Upper lobe of left lung (tissue), 6 donors: ENCODE measurements around the gene FBXL17. TPM values are rescaled to one million over a fixed set of nuclear protein-coding genes. Genes with fewer than 3 reads are reported as not detected.

Experiments used
- ATAC-seq, 2 donors: fragments of 200-7000 bp; cut with Tn5 transposase; one replicate each; pipeline ENCODE4 v1.9.1; 2022; ENCODE audit warnings: mild to moderate bottlenecking in 2 of 2, moderate library complexity in 2 of 2; ENCODE audit not compliant: low FRiP score in 2 of 2
- DNase-seq, 2 donors: peaks; one replicate each; pipeline ENCODE4 v3.0.0-alpha.2; 2019 to 2020
- H3K27ac ChIP-seq, 4 donors: fragments of 200-600 bp; sonication (generic); one replicate each; pipeline ENCODE4 v1.5.1; 2016 to 2019
- H3K27me3 ChIP-seq, 4 donors: fragments of 200-600 bp; sonication (generic); one replicate each; pipeline ENCODE4 v1.5.1; 2017 to 2019
- H3K36me3 ChIP-seq, 4 donors: fragments of 200-600 bp; sonication (generic); one replicate each; pipeline ENCODE4 v1.5.1; 2016 to 2019
- H3K4me1 ChIP-seq, 4 donors: fragments of 200-600 bp; sonication (generic); one replicate each; pipeline ENCODE4 v1.5.1; 2018 to 2019
- H3K4me3 ChIP-seq, 4 donors: fragments of 200-600 bp; sonication (generic); one replicate each; pipeline ENCODE4 v1.5.1; 2017 to 2019; ENCODE audit warnings: mild to moderate bottlenecking in 2 of 4, moderate library complexity in 1 of 4
- H3K9me3 ChIP-seq, 4 donors: fragments of 200-600 bp; sonication (generic); one replicate each; pipeline ENCODE4 v1.5.1; 2018 to 2019
- EP300 ChIP-seq, 4 donors: sonication (generic); formaldehyde crosslinking; IDR thresholded peaks; one replicate each; pipeline ENCODE4 v1.5.1; 2017; ENCODE audit warnings: antibody characterized with exemption in 4 of 4, control low read depth in 2 of 4
- POLR2A ChIP-seq, 4 donors: fragments of 450-650 bp; IDR thresholded peaks; one replicate each; pipeline ENCODE4 v1.5.1; 2016 to 2017; ENCODE audit warnings: antibody characterized with exemption in 4 of 4, mild to moderate bottlenecking in 2 of 4
- POLR2AphosphoS5 ChIP-seq, 2 donors: sonication (generic); formaldehyde crosslinking; IDR thresholded peaks; one replicate each; pipeline ENCODE4 v1.5.1; 2017; ENCODE audit warnings: antibody characterized with exemption in 2 of 2
- WGBS, 2 donors: methylation state at CpG; one replicate each; pipeline ENCODE4 v1.1.5; 2017 to 2018; 5-methylcytosine and 5-hydroxymethylcytosine counted together
- total RNA-seq, 6 donors: library from RNA; depleted of rRNA in 4 of 6; stranded (reverse); fragments of >200 nt in 4 of 6; gene quantifications; one replicate each; pipeline versions ENCODE4 v1.1.0 to v1.2.1, GENCODE V29; 2016 to 2021
- TF ChIP-seq, protein P1 (sequence below), 6 experiments: fragments of 450-650 bp in 4 of 6; fragments of 200-600 bp in 2 of 6; sonication (generic) in 2 of 6; IDR thresholded peaks; one replicate each; pipeline ENCODE4 v1.5.1; 2016 to 2019; ENCODE audit warnings: antibody characterized with exemption in 6 of 6
- donor health status: DM: no; HTN: no; CAD: no; lungs with moderate emphysema.
- donor health status: DM: no; HTN: yes; CAD: no; lungs with severe emphysema.

FBXL17 gene
- total RNA-seq, 6 donors from 2014 or later: 10.0 to 47.1 (median 16.9) TPM

GRCh38 chr5:107830750-107831149, 551.1 kb downstream of the FBXL17 start:
- no peak for DNase-seq
- 79 to 88% methylated on average over 6 of the region's 6 CpGs for WGBS, 2 donors
- H3K27ac ChIP-seq: no peak overlapping the region
- H3K27me3 ChIP-seq: no peaks in the 10 kb centered on the region
- no peak for ATAC-seq
- no peaks in the 10 kb centered on the region for H3K36me3 ChIP-seq
- no peaks in the 10 kb centered on the region for H3K4me1 ChIP-seq
- H3K4me3 ChIP-seq: no peak overlapping the region
- H3K9me3 ChIP-seq: no peaks in the 10 kb centered on the region
- TF ChIP-seq, protein P1, sequence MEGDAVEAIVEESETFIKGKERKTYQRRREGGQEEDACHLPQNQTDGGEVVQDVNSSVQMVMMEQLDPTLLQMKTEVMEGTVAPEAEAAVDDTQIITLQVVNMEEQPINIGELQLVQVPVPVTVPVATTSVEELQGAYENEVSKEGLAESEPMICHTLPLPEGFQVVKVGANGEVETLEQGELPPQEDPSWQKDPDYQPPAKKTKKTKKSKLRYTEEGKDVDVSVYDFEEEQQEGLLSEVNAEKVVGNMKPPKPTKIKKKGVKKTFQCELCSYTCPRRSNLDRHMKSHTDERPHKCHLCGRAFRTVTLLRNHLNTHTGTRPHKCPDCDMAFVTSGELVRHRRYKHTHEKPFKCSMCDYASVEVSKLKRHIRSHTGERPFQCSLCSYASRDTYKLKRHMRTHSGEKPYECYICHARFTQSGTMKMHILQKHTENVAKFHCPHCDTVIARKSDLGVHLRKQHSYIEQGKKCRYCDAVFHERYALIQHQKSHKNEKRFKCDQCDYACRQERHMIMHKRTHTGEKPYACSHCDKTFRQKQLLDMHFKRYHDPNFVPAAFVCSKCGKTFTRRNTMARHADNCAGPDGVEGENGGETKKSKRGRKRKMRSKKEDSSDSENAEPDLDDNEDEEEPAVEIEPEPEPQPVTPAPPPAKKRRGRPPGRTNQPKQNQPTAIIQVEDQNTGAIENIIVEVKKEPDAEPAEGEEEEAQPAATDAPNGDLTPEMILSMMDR (IDR thresholded peaks at IDR 0.05): no peak
- no peak for TF ChIP-seq POLR2A (IDR thresholded peaks at IDR 0.05)
- no peak for TF ChIP-seq EP300 (IDR thresholded peaks at IDR 0.05)
- no peak for TF ChIP-seq POLR2AphosphoS5 (IDR thresholded peaks at IDR 0.05)

DNA sequence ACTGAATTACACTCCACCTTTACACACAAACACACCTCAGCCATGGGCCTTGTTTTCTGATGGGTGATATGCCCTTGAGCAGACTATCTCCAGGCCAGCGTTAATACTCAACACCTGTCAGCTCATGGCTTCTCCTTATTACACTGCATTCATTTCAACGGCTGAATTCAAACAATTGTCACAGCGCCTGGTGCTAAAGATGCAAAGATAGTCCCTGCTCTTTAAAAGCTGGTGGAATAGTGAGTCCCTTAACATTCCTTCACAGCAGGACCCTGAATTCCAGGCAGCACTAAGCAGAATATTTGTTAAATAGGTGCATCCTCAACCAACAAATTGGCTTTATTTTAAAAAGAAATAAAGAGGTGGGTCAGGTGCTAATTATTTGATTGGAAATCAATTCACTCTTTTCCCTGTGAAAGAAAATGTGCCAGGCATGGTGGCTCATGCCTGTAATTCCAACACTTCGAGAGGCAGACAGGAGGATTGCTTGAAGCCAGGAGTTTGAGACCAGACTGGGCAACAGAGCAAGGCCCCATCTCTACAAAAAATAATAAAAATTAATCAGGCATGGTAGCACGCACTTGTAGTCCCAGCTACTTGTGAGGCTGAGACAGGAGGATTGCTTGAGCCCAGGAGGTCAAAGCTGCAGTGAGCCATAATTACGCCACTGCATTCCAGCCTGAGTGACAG, 555.4 kb downstream of the FBXL17 start:
- WGBS, 2 donors: 65 to 79% methylated on average over 6 of the region's 6 CpGs
- Histone ChIP-seq H3K9me3 (no peaks in the 10 kb centered on the region), H3K4me1 (no peaks in the 10 kb centered on the region), H3K27me3 (no peaks in the 10 kb centered on the region), H3K4me3 (no peak overlapping the region), H3K36me3 (no peaks in the 10 kb centered on the region), H3K27ac (no peak overlapping the region)
- DNase-seq: no peak
- ATAC-seq: no peak
- TF ChIP-seq POLR2AphosphoS5 (IDR thresholded peaks at IDR 0.05) (no peak), EP300 (IDR thresholded peaks at IDR 0.05) (no peak), POLR2A (IDR thresholded peaks at IDR 0.05) (no peak)
- TF ChIP-seq, protein P1 (IDR thresholded peaks at IDR 0.05): no peak

GRCh38 chr5:107824821-107825220, 557.1 kb downstream of the FBXL17 start:
- Histone ChIP-seq H3K4me1 (no peaks in the 10 kb centered on the region), H3K27me3 (no peaks in the 10 kb centered on the region), H3K9me3 (no peaks in the 10 kb centered on the region), H3K4me3 (no peak overlapping the region), H3K36me3 (no peaks in the 10 kb centered on the region), H3K27ac (no peak overlapping the region)
- ATAC-seq: no peak
- WGBS, 2 donors: 89 to 97% methylated on average over 1 of the region's 1 CpG
- TF ChIP-seq EP300 (IDR thresholded peaks at IDR 0.05): no peak
- no peak for DNase-seq

GRCh38 chr5:107821288-107821687, 560.6 kb downstream of the FBXL17 start:
- H3K9me3 ChIP-seq: no peaks in the 10 kb centered on the region
- ATAC-seq (no peak), DNase-seq (no peak)
- no peaks in the 10 kb centered on the region for H3K27me3 ChIP-seq
- TF ChIP-seq POLR2A (IDR thresholded peaks at IDR 0.05) (no peak), EP300 (IDR thresholded peaks at IDR 0.05) (no peak), POLR2AphosphoS5 (IDR thresholded peaks at IDR 0.05) (no peak)
- TF ChIP-seq, protein P1 (IDR thresholded peaks at IDR 0.05): no peak
- no peaks in the 10 kb centered on the region for H3K36me3 ChIP-seq
- no peaks in the 10 kb centered on the region for H3K4me1 ChIP-seq
- no peak overlapping the region for H3K27ac ChIP-seq
- 82 to 84% methylated on average over 3 of the region's 3 CpGs for WGBS, 2 donors
- no peak overlapping the region for H3K4me3 ChIP-seq

- ATAC-seq (no peak), DNase-seq (no peak)
- Histone ChIP-seq H3K27ac (no peak overlapping the region), H3K27me3 (no peaks in the 10 kb centered on the region), H3K4me3 (no peak overlapping the region), H3K9me3 (no peaks in the 10 kb centered on the region), H3K36me3 (no peaks in the 10 kb centered on the region), H3K4me1 (no peaks in the 10 kb centered on the region)
- TF ChIP-seq POLR2A (IDR thresholded peaks at IDR 0.05) (no peak), EP300 (IDR thresholded peaks at IDR 0.05) (no peak), POLR2AphosphoS5 (IDR thresholded peaks at IDR 0.05) (no peak)
- TF ChIP-seq, protein P1 (IDR thresholded peaks at IDR 0.05): no peak
- WGBS, 2 donors: 91 to 92% methylated on average over 4 of the region's 4 CpGs
Observed at GRCh38 chr5:107820429-107820828, 561.5 kb downstream of the FBXL17 start.
